Measurements from ENCODE around the gene NBPF20. TPM values are rescaled to one million over a fixed set of nuclear protein-coding genes. Genes with fewer than 3 reads are reported as not detected.

The NBPF20 gene, protein sequence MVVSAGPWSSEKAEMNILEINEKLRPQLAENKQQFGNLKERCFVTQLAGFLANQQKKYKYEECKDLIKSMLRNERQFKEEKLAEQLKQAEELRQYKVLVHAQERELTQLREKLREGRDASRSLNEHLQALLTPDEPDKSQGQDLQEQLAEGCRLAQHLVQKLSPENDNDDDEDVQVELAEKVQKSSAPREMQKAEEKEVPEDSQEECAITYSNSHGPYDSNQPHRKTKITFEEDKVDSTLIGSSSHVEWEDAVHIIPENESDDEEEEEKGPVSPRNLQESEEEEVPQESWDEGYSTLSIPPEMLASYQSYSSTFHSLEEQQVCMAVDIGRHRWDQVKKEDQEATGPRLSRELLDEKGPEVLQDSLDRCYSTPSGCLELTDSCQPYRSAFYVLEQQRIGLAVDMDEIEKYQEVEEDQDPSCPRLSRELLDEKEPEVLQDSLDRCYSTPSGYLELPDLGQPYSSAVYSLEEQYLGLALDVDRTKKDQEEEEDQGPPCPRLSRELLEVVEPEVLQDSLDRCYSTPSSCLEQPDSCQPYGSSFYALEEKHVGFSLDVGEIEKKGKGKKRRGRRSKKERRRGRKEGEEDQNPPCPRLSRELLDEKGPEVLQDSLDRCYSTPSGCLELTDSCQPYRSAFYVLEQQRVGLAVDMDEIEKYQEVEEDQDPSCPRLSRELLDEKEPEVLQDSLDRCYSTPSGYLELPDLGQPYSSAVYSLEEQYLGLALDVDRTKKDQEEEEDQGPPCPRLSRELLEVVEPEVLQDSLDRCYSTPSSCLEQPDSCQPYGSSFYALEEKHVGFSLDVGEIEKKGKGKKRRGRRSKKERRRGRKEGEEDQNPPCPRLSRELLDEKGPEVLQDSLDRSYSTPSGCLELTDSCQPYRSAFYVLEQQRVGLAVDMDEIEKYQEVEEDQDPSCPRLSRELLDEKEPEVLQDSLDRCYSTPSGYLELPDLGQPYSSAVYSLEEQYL (N-terminal part only)
- 0.74 and 1.2 TPM in 2 replicates for total RNA-seq

DNA sequence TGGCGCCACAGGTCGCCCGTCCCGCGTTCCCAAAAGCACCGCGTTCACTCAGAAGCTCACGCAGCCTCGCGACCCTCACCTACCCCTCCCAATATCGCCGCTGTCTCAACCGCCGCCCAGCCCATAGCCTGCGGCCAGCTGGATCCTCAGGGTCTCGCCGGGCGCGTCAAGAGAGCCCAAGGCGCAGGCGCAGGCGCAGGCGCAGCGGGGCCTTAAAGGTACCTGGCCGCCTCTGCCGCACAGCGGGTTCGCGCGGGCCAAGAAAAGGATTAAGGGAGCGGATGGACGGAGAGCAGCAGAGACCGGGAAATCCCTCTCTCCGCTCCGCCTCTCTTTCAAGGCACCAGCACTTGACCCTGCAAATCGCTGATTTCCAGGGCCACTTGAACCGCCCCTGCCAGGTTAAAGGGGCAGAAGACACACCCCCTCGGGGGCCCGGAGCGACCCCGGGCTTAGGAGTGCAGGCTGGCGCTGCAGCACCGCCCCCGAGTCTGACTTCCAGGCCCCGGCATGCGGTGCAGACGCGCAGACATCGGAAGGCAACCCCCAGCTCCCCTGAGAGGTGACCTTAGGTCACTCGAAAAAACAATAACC is at the start of gene NBPF20:
NBPF20 (minus strand) TSS at position 168 of the 594 bp plus-strand sequence. CDS start 20,331 bp downstream, outside the sequence.

Other genes with a start within 250 kb of the NBPF20 start
- gene PPIAL4D, start 183.4 kb downstream of the NBPF20 start, total RNA-seq: not detected in 2 replicates
- gene GPR89A, start 182.4 kb upstream of the NBPF20 start, total RNA-seq: 14.6 and 15.0 TPM in 2 replicates

Measured in bronchus fibroblast of lung (primary cell).